Stimulated activated CD8-positive, alpha-beta memory T cell treated with anti-CD3 and anti-CD28 coated beads, Interleukin-4, amount 100 ng/mL, for 1 hour (primary cell): Measurements from ENCODE around the gene MAP2K2.
"Not testable (repeated sequence)": the region's sequence is repeated elsewhere in the genome, so short reads cannot be mapped to it uniquely, and the experiment has no call there.

Source experiments
- DNase-seq, 2 donors: peaks; one replicate each; pipeline ENCODE4 v3.0.0-alpha.2; 2020; ENCODE audit warnings: low read depth in 2 of 2, low spot score in 1 of 2

Gene MAP2K2

GRCh38 chr19:4123615-4124568 lies at the start of gene MAP2K2:
MAP2K2 (minus strand) TSS chr19:4124122; CDS start chr19:4123875, 247 bp downstream.
- peak; percentile 93 for DNase-seq

DNA sequence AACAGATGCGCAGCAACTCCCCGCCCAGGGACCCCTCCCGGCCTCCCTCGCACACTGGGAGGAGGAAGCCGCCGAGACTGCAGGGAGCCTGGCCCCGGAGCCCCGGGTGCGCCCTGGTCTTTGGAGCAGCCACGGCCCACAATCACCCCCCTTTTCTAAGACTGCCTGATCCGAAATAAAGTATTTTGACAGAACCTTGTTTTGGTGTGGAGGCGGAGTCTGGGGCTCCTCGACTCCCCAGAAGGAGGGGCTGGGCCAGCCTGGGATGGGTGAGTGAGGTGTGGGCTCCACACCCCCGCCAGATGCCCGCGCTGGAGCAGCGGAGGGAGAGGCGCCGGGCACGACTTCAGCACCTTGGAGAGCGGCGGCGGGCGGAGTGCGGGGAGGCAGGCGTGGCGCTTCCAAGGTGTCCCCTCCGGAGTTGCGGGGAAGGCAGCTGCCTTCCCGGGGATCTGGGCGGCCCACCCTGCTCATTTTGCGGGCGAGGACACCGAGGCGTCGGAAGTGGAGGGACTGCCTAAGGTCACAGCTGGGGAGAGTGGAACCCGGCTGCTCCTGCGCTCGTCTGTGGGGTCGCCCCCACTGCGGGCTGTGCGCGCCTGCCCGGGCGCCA lies 49.0 kb upstream of the MAP2K2 start:
- peak; percentile 42 for DNase-seq

DNA sequence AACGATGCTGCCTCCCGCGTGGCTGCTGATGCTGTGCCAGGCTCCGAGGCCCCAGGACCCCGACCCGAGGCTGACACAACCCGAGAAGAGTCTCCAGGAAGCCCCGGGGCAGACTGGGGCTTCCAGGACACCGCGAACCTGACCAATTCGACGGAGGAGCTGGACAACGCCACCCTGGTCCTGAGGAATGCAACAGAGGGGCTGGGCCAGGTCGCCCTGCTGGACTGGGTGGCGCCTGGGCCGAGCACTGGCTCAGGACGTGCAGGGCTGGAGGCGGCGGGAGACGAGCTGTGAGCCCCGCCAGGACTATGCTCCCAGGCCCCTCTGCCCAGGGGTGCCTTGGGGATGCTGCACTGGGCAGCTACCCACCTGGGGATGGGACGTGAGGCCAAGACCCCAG lies 47.8 kb upstream of the MAP2K2 start:
- DNase-seq, result no peak

- DNase-seq, result no peak
Measured at GRCh38 chr19:4164262-4164661, 40.3 kb upstream of the MAP2K2 start.

GRCh38 chr19:4161415-4162077 lies 37.6 kb upstream of the MAP2K2 start:
- DNase-seq, result no peak

DNA sequence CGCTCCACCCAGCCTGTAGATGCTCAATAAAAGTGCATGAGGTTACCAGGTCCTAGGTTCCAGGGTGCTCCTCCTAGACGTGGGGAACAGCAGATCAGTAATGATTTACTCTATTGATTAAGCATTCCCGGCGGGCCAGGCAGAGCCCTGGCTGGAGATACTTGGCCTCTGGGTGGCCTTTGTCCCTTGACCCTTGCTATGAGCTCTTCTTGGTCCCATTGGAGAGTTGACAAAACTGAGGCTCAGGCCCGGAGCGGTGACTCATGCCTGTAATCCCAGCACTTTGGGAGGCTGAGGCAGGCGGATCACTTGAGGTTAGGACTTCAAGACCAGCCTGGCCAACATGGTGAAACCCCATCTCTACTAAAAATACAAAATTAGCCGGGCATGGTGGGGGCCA lies 34.0 kb upstream of the MAP2K2 start:
- DNase-seq, result not testable (repeated sequence)

- no peak for DNase-seq
Measured at GRCh38 chr19:4157164-4157563, 33.2 kb upstream of the MAP2K2 start.

DNA sequence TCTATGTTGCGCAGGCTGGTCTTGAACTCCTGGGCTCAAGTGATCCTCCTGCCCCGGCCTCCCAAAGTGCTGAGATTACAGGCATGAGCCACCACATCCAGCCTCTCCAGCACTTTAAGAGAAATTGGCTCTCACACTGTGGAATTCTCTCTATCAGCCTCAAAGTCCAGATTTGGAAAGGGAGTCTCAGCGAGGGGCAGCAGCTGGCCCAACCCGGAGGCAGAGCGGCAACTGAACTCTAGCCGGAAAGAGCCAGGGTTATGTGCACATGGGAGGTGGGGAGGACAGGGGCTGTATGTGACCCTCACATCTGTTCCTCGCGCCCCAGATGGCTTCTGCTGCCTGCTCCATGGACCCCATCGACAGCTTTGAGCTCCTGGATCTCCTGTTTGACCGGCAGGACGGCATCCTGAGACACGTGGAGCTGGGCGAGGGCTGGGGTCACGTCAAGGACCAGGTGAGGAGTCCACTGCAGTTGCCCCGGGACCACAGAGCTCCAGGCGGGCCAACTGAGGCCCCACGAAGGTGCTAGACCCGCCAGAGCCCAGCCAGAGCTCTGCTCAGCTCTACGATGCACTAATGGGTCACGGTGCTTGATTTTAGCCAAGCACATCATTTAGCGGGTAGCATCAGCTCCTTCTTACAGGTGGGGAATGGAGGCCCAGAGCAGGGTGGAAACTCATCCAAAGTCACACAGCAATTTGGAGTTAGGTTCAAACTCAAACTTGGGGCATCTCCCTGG lies 30.8 kb upstream of the MAP2K2 start:
- DNase-seq, result no peak

DNA sequence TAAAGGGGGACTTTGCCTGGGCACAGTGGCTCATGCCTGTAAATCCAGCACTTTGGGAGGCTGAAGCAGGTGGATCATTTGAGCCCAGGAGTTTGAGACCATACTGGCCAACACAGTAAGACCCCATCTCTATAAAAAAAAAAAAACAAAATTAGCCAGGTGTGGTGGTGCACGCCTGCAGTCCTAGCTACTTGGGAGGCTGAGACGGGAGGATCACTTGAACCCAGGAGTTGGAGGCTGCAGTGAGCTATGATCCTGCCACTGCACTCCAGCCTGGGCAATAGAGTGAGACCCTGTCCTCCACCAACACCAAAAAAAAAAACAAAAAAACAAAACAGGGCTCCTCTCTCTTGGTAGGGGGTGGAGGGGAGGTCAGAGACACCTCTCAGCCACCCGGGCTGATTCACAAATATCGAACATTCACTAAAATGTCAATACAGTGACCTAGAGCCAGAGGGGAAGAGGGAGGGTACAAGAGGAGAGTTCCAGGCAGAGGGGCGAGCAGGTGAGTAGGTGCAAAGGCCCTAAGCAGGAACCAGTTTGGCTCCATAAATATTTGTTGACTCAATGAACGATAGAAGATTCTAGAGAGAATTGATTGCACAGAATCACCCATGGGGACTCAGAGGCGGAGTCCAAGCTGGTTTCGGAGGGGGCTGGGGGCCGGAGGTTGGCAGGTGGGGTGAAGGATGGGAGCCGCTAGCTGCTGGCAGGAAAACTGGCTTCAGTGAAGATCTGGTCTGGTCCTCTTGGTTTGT lies 28.5 kb upstream of the MAP2K2 start:
- no peak for DNase-seq

DNA sequence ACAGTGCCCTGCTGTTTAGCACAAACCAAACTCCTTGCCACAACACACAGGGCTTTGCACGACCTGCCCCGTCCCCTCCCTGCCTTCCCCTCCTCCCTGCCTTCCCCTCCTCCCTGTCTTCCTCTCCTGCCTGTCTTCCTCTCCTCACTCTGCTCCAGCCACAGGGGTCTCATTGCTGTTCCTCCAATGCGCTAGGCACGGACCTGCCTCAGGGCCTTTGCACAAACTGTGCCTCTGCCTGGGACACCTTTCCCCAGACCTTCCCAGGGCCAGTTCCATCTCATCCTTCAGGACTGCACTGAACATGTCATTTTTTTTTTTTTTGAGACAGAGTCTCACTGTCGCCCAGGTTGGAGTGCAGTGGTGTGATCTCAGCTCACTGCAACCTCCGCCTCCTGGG lies 27.7 kb upstream of the MAP2K2 start:
- DNase-seq, result no peak

DNA sequence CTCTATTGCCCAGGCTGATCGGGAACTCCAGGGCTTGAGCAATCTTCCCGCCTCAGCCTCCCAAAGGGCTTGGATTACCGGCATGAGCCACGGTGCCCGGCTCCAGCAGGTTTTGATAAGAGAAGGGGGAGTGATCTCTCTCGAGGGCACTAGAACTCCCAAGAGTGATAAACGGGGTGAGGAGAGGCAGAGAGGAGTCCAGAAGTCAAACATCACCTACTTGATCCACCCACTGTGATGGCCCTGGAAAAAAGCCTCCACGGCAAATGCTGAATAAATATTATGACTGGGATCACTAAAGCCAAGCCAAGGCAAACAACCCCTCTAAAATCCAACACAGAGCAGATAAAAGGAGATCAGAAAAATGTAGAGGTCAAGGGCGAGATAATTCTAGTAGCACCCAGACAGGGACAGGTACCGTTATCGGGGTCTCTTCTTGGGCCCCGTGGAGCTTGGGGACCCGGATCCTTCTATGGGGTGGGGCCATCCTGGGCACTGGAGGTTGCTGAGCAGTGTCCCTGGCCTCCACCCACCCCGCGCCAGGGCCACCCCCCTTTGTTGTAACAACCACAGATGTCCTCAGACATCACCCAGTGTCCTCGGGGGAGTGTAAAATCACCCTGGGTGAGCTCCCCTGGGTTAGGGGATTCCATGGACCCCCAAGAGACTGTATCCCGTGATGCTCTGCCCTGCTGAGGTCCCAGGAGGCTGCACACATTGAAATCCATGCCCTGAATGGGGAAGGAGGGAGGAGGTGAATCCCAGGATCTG lies 25.8 kb upstream of the MAP2K2 start:
- no peak for DNase-seq

GRCh38 chr19:4144666-4145249 lies 20.8 kb upstream of the MAP2K2 start:
- DNase-seq, result no peak

DNA sequence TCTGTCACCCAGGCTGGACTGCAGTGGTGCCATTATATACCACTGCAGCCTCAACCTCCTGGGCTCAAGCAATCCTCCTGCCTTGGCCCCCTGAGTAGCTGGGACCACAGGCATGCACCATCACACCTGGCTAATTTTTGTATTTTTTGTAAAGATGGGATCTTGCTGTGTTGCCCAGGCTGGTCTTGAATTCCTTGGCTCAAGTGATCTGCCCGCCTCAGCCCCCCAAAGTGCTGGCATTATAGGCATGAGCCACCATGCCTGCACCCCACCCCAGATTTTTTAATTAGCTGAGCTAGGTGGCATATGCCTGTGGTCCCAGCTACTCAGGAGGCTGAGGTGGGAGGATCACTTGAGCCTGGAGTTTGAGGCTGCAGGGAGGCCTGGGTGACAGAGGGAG lies 19.0 kb upstream of the MAP2K2 start:
- DNase-seq, result not testable (repeated sequence)

GRCh38 chr19:4140237-4140711 lies 16.4 kb upstream of the MAP2K2 start:
- no peak for DNase-seq

GRCh38 chr19:4139614-4140236 lies 15.8 kb upstream of the MAP2K2 start:
- peak; percentile 78 to 81 for DNase-seq

- DNase-seq, result no peak
Measured at GRCh38 chr19:4138445-4138844, 14.5 kb upstream of the MAP2K2 start.

GRCh38 chr19:4136680-4137088 lies 12.8 kb upstream of the MAP2K2 start:
- no peak for DNase-seq

GRCh38 chr19:4135386-4135785 lies 11.5 kb upstream of the MAP2K2 start:
- not testable (repeated sequence) for DNase-seq

GRCh38 chr19:4134351-4134750 lies 10.4 kb upstream of the MAP2K2 start:
- no peak for DNase-seq
